Osteoblast (primary cell): ENCODE measurements around the gene HIGD1B. TPM values are rescaled to one million over a fixed set of nuclear protein-coding genes. Genes with fewer than 3 reads are reported as not detected.
A peak's percentile ranks its signal among the peaks of the same experiment; 100 is the strongest.
"Not testable (repeated sequence)": the region's sequence is repeated elsewhere in the genome, so short reads cannot be mapped to it uniquely, and the experiment has no call there.

Experiments used
- DNase-seq: peaks from one replicate; pipeline ENCODE4 v3.0.0; 2011; ENCODE audit warnings: low spot score, mixed read lengths; ENCODE audit not compliant: insufficient read length; ENCODE audit errors: missing footprints
- H2AFZ ChIP-seq: 2 replicates; pipeline ENCODE4 v1.6.0; 2011; ENCODE audit warnings: mild to moderate bottlenecking, low read length
- H3K27ac ChIP-seq: 2 replicates; pipeline ENCODE4 v1.5.1; 2011; ENCODE audit warnings: mild to moderate bottlenecking, low read depth, low read length, moderate library complexity
- H3K27me3 ChIP-seq: 2 replicates; pipeline ENCODE4 v1.6.0; 2012; ENCODE audit warnings: mild to moderate bottlenecking, control low read depth, inconsistent platforms, low read length, moderate library complexity; ENCODE audit not compliant: insufficient read depth
- H3K36me3 ChIP-seq: 2 replicates; pipeline ENCODE4 v1.5.1; 2011; ENCODE audit warnings: mild to moderate bottlenecking, low read length, control low read depth, moderate library complexity; ENCODE audit not compliant: insufficient read depth
- H3K4me1 ChIP-seq: 2 replicates; pipeline ENCODE4 v1.5.1; 2011; ENCODE audit warnings: mild to moderate bottlenecking, low read length, control low read depth, moderate library complexity; ENCODE audit not compliant: insufficient read depth
- H3K4me2 ChIP-seq: 2 replicates; pipeline ENCODE4 v1.6.0; 2011; ENCODE audit warnings: mild to moderate bottlenecking, low read length; ENCODE audit not compliant: insufficient read depth
- H3K4me3 ChIP-seq: fragments of 200-600 bp; sonication (generic); 3 replicates; pipeline ENCODE4 v1.5.1; 2012; ENCODE audit warnings: mild to moderate bottlenecking, low read length, inconsistent platforms; ENCODE audit not compliant: insufficient read depth
- H3K79me2 ChIP-seq: 2 replicates; pipeline ENCODE4 v1.6.0; 2012; ENCODE audit warnings: mild to moderate bottlenecking, low read length, control low read depth, inconsistent platforms; ENCODE audit not compliant: insufficient read depth
- H3K9me3 ChIP-seq: 2 replicates; pipeline ENCODE4 v1.5.1; 2011; ENCODE audit warnings: low read depth, low read length, control low read depth
- H4K20me1 ChIP-seq: 2 replicates; pipeline ENCODE4 v1.6.0; 2012; ENCODE audit warnings: mild to moderate bottlenecking, low read length, control low read depth; ENCODE audit not compliant: insufficient read depth
- CTCF ChIP-seq: IDR thresholded peaks from 2 replicates; pipeline ENCODE4 v1.5.1; 2011; ENCODE audit warnings: mild to moderate bottlenecking, low read depth, low read length, moderate library complexity; ENCODE audit errors: extremely low read depth
- total RNA-seq: library from RNA; depleted of rRNA; stranded (reverse); fragments of >200 nt; gene quantifications from 2 replicates; pipeline ENCODE4 v1.2.3, GENCODE V29; 2012

The HIGD1B gene
- total RNA-seq, 1 donor = not detected

GRCh38 chr17:44807093-44807816 is 40.4 kb upstream of the HIGD1B start:
- H3K36me3 ChIP-seq = peaks cover 29% of the 10 kb centered on the region
- DNase-seq = peak; percentile 55
- H3K4me1 ChIP-seq = peaks cover 9% of the 10 kb centered on the region
- H3K9me3 ChIP-seq = no peaks in the 10 kb centered on the region
- H3K79me2 ChIP-seq = peaks cover 84% of the 10 kb centered on the region
- H2AFZ ChIP-seq = no peak overlapping the region
- H3K4me3 ChIP-seq = no peak overlapping the region
- H3K4me2 ChIP-seq = no peak overlapping the region
- TF ChIP-seq CTCF = no peak
- H3K27me3 ChIP-seq = no peaks in the 10 kb centered on the region
- H4K20me1 ChIP-seq = no peaks in the 10 kb centered on the region
- no peak overlapping the region for H3K27ac ChIP-seq

GRCh38 chr17:44807817-44808155 is 39.9 kb upstream of the HIGD1B start:
- no peak for TF ChIP-seq CTCF
- H3K27ac ChIP-seq = no peak overlapping the region
- H3K9me3 ChIP-seq = no peaks in the 10 kb centered on the region
- no peaks in the 10 kb centered on the region for H4K20me1 ChIP-seq
- H3K79me2 ChIP-seq = peaks cover 87% of the 10 kb centered on the region
- peaks cover 10% of the 10 kb centered on the region for H3K4me1 ChIP-seq
- H3K4me2 ChIP-seq = no peak overlapping the region
- H3K4me3 ChIP-seq = no peak overlapping the region
- DNase-seq = no peak
- H2AFZ ChIP-seq = no peak overlapping the region
- H3K27me3 ChIP-seq = no peaks in the 10 kb centered on the region
- H3K36me3 ChIP-seq = peaks cover 29% of the 10 kb centered on the region

- H3K4me3 ChIP-seq = no peak overlapping the region
- no peak overlapping the region for H3K4me2 ChIP-seq
- no peaks in the 10 kb centered on the region for H3K9me3 ChIP-seq
- H3K27ac ChIP-seq = no peak overlapping the region
- H3K4me1 ChIP-seq = peaks cover 14% of the 10 kb centered on the region
- H2AFZ ChIP-seq = no peak overlapping the region
- no peaks in the 10 kb centered on the region for H4K20me1 ChIP-seq
- peaks cover 29% of the 10 kb centered on the region for H3K36me3 ChIP-seq
- TF ChIP-seq CTCF = no peak
- no peak for DNase-seq
- peaks cover 89% of the 10 kb centered on the region for H3K79me2 ChIP-seq
- H3K27me3 ChIP-seq = no peaks in the 10 kb centered on the region
These were observed 39.5 kb upstream of the HIGD1B start for GRCh38 chr17:44808156-44808555.

GRCh38 chr17:44808656-44809388 is 38.9 kb upstream of the HIGD1B start:
- H3K4me2 ChIP-seq, H4K20me1 ChIP-seq, H3K27me3 ChIP-seq, H3K27ac ChIP-seq, H2AFZ ChIP-seq, DNase-seq, H3K9me3 ChIP-seq, H3K4me3 ChIP-seq: not testable (repeated sequence)
- Histone ChIP-seq H3K79me2 (peaks cover 84% of the 10 kb centered on the region), H3K4me1 (peaks cover 19% of the 10 kb centered on the region), H3K36me3 (peaks cover 25% of the 10 kb centered on the region)
